DND-41 (cell line): Measurements from ENCODE around the gene NLRX1.

Experiments
- ATAC-seq: fragments of 200-7000 bp; cut with Tn5 transposase; 3 replicates; pipeline ENCODE4 v1.9.1; 2021; ENCODE audit warnings: low read depth; ENCODE audit not compliant: insufficient read depth
- DNase-seq: peaks from one replicate; pipeline ENCODE4 v3.0.0-alpha.2; 2020
- H2AFZ ChIP-seq: 2 replicates; pipeline ENCODE4 v1.6.0; 2012; ENCODE audit warnings: low read depth, low read length
- H3K27ac ChIP-seq: 2 replicates; pipeline ENCODE4 v1.5.1; 2012; ENCODE audit warnings: low read length, inconsistent platforms
- H3K27me3 ChIP-seq: fragments of 200-600 bp; sonication (generic); 2 replicates; pipeline ENCODE4 v1.6.0; 2012; ENCODE audit warnings: low read length, mild to moderate bottlenecking, inconsistent platforms; ENCODE audit not compliant: insufficient read depth, poor library complexity
- H3K36me3 ChIP-seq: 2 replicates; pipeline ENCODE4 v1.5.1; 2012; ENCODE audit warnings: low read length, inconsistent platforms; ENCODE audit not compliant: insufficient read depth
- H3K4me1 ChIP-seq: 2 replicates; pipeline ENCODE4 v1.5.1; 2012; ENCODE audit warnings: mild to moderate bottlenecking, low read length; ENCODE audit not compliant: insufficient read depth
- H3K4me2 ChIP-seq: 2 replicates; pipeline ENCODE4 v1.6.0; 2012; ENCODE audit warnings: mild to moderate bottlenecking, moderate library complexity, low read length, inconsistent platforms; ENCODE audit not compliant: insufficient read depth
- H3K4me3 ChIP-seq, 2 experiments: fragments of 200-600 bp in 1 of 2; shearing (Covaris generic) in 1 of 2; 2 replicates each; pipeline ENCODE4 v1.5.1; 2012 to 2016; ENCODE audit warnings: inconsistent platforms in 2 of 2, low read length in 2 of 2, mild to moderate bottlenecking in 2 of 2, low read depth in 1 of 2, moderate library complexity in 1 of 2
- H3K79me2 ChIP-seq: 2 replicates; pipeline ENCODE4 v1.6.0; 2012; ENCODE audit warnings: low read length, inconsistent platforms; ENCODE audit not compliant: insufficient read depth
- H3K9ac ChIP-seq: 2 replicates; pipeline ENCODE4 v1.6.0; 2012; ENCODE audit warnings: low read depth, mild to moderate bottlenecking, inconsistent platforms, low read length, moderate library complexity
- H3K9me3 ChIP-seq: 2 replicates; pipeline ENCODE4 v1.5.1; 2012; ENCODE audit warnings: low read length, moderate library complexity, mild to moderate bottlenecking, inconsistent platforms; ENCODE audit not compliant: insufficient read depth, severe bottlenecking
- H4K20me1 ChIP-seq: 2 replicates; pipeline ENCODE4 v1.6.0; 2012; ENCODE audit warnings: low read length; ENCODE audit not compliant: insufficient read depth
- EZH2 ChIP-seq: IDR thresholded peaks from 3 replicates; pipeline ENCODE4 v1.6.1; 2012; ENCODE audit warnings: borderline replicate concordance, low read depth, mild to moderate bottlenecking, moderate library complexity, low read length, inconsistent platforms; ENCODE audit not compliant: severe bottlenecking
- TF ChIP-seq, protein P1 (sequence below): IDR thresholded peaks from 2 replicates; pipeline ENCODE4 v1.5.1; 2012; ENCODE audit warnings: borderline replicate concordance, low read length, moderate library complexity, mild to moderate bottlenecking; ENCODE audit not compliant: poor library complexity, severe bottlenecking; ENCODE audit errors: extremely low read depth

NLRX1 gene

DNA sequence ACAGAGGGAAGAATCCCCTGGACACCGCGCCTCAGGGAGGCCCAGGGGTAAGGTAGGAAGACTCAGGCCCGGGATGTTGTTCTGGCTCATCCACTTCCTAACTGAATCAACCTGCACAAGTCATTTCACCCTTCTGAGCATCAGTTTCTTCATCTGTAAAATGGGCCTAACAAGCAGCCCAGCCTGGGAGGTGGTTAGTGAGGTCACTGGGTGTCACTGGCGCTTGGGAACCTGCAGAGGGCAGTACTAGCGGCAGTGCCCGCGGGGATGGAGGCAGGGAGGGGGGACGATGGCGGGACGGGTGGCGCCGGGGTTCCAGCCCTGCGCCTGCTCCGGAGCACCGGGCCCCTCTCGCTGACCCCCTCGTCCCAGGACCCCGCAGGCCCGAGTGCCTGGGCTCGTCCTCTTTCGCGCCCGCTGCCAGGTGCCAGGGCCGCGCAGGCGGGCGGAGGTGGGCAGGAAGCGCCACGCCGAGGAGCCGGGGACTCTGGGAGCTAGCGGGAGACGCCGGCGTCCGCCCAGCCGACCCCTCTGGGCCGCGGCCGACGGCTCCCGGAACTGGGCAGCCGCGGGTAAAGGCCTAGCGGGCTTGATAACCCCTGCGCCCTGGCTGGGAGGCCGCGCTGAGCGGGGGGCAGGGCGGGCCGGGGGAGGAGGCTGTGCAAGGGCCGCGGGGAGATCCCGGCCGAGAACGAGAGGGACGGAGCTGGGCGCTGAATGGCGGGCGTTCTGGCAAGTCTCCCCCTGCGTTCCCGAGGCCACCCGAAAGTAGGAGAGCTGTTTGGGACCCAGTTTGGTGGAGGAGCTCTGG, at the start of gene NLRX1:
Gene NLRX1, plus strand, starts transcription at position 255 of the 811 bp plus-strand sequence. CDS start 2,679 bp downstream, outside the sequence.
- Histone ChIP-seq H3K27ac (peak within 1 kb of the TSS; percentile 76), H3K36me3 (no peaks in the 10 kb centered on the region), H3K4me3 (peak within 1 kb of the TSS; percentile 75 to 88), H3K4me2 (peak within 1 kb of the TSS; percentile 93), H3K27me3 (no peaks in the 10 kb centered on the region), H3K9me3 (no peaks in the 10 kb centered on the region), H3K4me1 (peaks cover 16% of the 10 kb centered on the region), H3K79me2 (no peaks in the 10 kb centered on the region), H2AFZ (peak within 1 kb of the TSS; percentile 99), H3K9ac (peak within 1 kb of the TSS; percentile 84), H4K20me1 (no peaks in the 10 kb centered on the region)
- DNase-seq: peak; percentile 86
- ATAC-seq: peak; percentile 92
- TF ChIP-seq, protein P1, sequence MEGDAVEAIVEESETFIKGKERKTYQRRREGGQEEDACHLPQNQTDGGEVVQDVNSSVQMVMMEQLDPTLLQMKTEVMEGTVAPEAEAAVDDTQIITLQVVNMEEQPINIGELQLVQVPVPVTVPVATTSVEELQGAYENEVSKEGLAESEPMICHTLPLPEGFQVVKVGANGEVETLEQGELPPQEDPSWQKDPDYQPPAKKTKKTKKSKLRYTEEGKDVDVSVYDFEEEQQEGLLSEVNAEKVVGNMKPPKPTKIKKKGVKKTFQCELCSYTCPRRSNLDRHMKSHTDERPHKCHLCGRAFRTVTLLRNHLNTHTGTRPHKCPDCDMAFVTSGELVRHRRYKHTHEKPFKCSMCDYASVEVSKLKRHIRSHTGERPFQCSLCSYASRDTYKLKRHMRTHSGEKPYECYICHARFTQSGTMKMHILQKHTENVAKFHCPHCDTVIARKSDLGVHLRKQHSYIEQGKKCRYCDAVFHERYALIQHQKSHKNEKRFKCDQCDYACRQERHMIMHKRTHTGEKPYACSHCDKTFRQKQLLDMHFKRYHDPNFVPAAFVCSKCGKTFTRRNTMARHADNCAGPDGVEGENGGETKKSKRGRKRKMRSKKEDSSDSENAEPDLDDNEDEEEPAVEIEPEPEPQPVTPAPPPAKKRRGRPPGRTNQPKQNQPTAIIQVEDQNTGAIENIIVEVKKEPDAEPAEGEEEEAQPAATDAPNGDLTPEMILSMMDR: peak; percentile 96
- TF ChIP-seq EZH2: no peak

GRCh38 chr11:119118946-119119345, 49.6 kb upstream of the NLRX1 start:
- H2AFZ ChIP-seq: no peak overlapping the region
- H4K20me1 ChIP-seq: peaks cover 8% of the 10 kb centered on the region; the same call in 1 of the 2 replicates
- no peak overlapping the region for H3K4me2 ChIP-seq
- peaks cover 26% of the 10 kb centered on the region for H3K4me1 ChIP-seq
- no peaks in the 10 kb centered on the region for H3K27me3 ChIP-seq
- no peak overlapping the region for H3K27ac ChIP-seq
- H3K9ac ChIP-seq: no peak overlapping the region
- DNase-seq (no peak), ATAC-seq (no peak)
- H3K9me3 ChIP-seq: no peaks in the 10 kb centered on the region
- TF ChIP-seq, protein P1: no peak
- no peak for TF ChIP-seq EZH2
- H3K4me3 ChIP-seq: no peak overlapping the region
- peaks cover 25% of the 10 kb centered on the region for H3K79me2 ChIP-seq
- peaks cover 36% of the 10 kb centered on the region for H3K36me3 ChIP-seq

GRCh38 chr11:119120639-119121007, 47.9 kb upstream of the NLRX1 start:
- no peak for DNase-seq
- ATAC-seq: no peak
- peak overlapping the region; percentile 80 for H3K27ac ChIP-seq

More at GRCh38 chr11:119120639-119121007, 47.9 kb upstream of the NLRX1 start:
- H3K9me3 ChIP-seq: no peaks in the 10 kb centered on the region
- H3K4me3 ChIP-seq: peak overlapping the region; percentile 25 to 58; a peak in 3 of 4 replicates
- H3K27me3 ChIP-seq: no peaks in the 10 kb centered on the region
- peak overlapping the region; percentile 84 for H2AFZ ChIP-seq
- peaks cover 28% of the 10 kb centered on the region for H3K36me3 ChIP-seq
- peaks cover 31% of the 10 kb centered on the region for H3K79me2 ChIP-seq
- H4K20me1 ChIP-seq: peaks cover 7% of the 10 kb centered on the region; the same call in 1 of the 2 replicates
- H3K4me2 ChIP-seq: peak overlapping the region; percentile 85
- TF ChIP-seq, protein P1: no peak
- no peak for TF ChIP-seq EZH2
- H3K9ac ChIP-seq: peak overlapping the region; percentile 62
- peaks cover 26% of the 10 kb centered on the region for H3K4me1 ChIP-seq
